PFSK-1 (cell line): ENCODE results near the gene DAB1.

Experiments used
- POLR2AphosphoS5 ChIP-seq: IDR thresholded peaks from 2 replicates; pipeline ENCODE4 v1.6.1; 2012; ENCODE audit warnings: low read depth, mild to moderate bottlenecking, control low read depth, low read length, moderate library complexity
- TAF1 ChIP-seq: IDR thresholded peaks from 2 replicates; pipeline ENCODE4 v1.6.1; 2012; ENCODE audit warnings: low read length, control low read depth, borderline replicate concordance; ENCODE audit not compliant: insufficient read depth

- TF ChIP-seq POLR2AphosphoS5 (no peak), TAF1 (no peak)
Measured at GRCh38 chr1:57262472-57262871, 161.4 kb downstream of the DAB1 start.
